Endothelial cell of umbilical vein (primary cell): Measurements from ENCODE around the gene ALOX15B. TPM values are rescaled to one million over a fixed set of nuclear protein-coding genes. Genes with fewer than 3 reads are reported as not detected.

ENCODE experiments used
- microRNA-seq: library from miRNA; unstranded; fragments of <30 nt; microRNA quantifications from one replicate; pipeline ENCODE4 v1.2.0, GENCODE V29; 2021; ENCODE audit warnings: borderline number of aligned reads, borderline replicate concordance
- polyA plus RNA-seq, 4 experiments: library from polyadenylated mRNA; depleted of rRNA in 3 of 4; stranded (reverse) in 3 of 4; unstranded in 1 of 4; fragments of >200 nt; gene quantifications; 2 replicates each; pipeline versions ENCODE4 v1.2.1 to v1.2.3, GENCODE V29; 2011 to 2012; ENCODE audit warnings: missing spikeins in 1 of 4
- small RNA-seq: library from RNA; depleted of rRNA; stranded (forward); fragments of <200 nt; gene quantifications from one replicate; pipeline ENCODE3, GENCODE V24; 2012; ENCODE audit warnings: low replicate concordance, low read depth; ENCODE audit not compliant: insufficient read depth, insufficient read length
- total RNA-seq: library from RNA; stranded (reverse); gene quantifications from 2 replicates; pipeline ENCODE4 v1.2.3, GENCODE V29; 2021

The ALOX15B gene
- total and polyA plus RNA-seq, 2 donors (not counting 3 experiments of a cell fraction or from before 2014, with no cell fraction given): not detected

Small RNA genes lying within 50 kb of the gene (microRNA-seq; reads per million reads assigned to microRNA genes)
- gene MIR4314: not detected

Small RNA genes lying within 50 kb of the gene (small RNA-seq; reads per million reads assigned to genes)
- not detected for gene MIR4314

Other genes with a start within 250 kb of the ALOX15B start
- 17.8 and 19.2 TPM in 2 replicates for gene KDM6B, start 204.8 kb upstream of the ALOX15B start, total RNA-seq
- gene KDM6B, start 204.8 kb upstream of the ALOX15B start, polyA plus RNA-seq: 1.8 and 2.0 TPM in 2 replicates
- gene TMEM88, start 184.0 kb upstream of the ALOX15B start, total RNA-seq: 39.2 and 53.4 TPM in 2 replicates
- 165 and 185 TPM in 2 replicates for gene TMEM88, start 184.0 kb upstream of the ALOX15B start, polyA plus RNA-seq
- gene NAA38, start 181.5 kb upstream of the ALOX15B start, total RNA-seq: 119 TPM in 2 replicates
- 267 and 363 TPM in 2 replicates for gene NAA38, start 181.5 kb upstream of the ALOX15B start, polyA plus RNA-seq
- gene CYB5D1, start 181.1 kb upstream of the ALOX15B start, total RNA-seq: 16.8 and 18.1 TPM in 2 replicates
- 7.7 and 9.4 TPM in 2 replicates for gene CYB5D1, start 181.1 kb upstream of the ALOX15B start, polyA plus RNA-seq
- gene CHD3, start 150.3 kb upstream of the ALOX15B start, total RNA-seq: 185 and 189 TPM in 2 replicates
- gene CHD3, start 150.3 kb upstream of the ALOX15B start, polyA plus RNA-seq: 102 and 108 TPM in 2 replicates
- gene RNF227, start 122.8 kb upstream of the ALOX15B start, total RNA-seq: 0.58 TPM in 2 replicates
- 0.76 TPM in 2 replicates for gene RNF227, start 122.8 kb upstream of the ALOX15B start, polyA plus RNA-seq
- 2.4 and 4.2 TPM in 2 replicates for gene KCNAB3, start 109.2 kb upstream of the ALOX15B start, total RNA-seq
- 1.3 and 2.1 TPM in 2 replicates for gene KCNAB3, start 109.2 kb upstream of the ALOX15B start, polyA plus RNA-seq
- gene TRAPPC1, start 107.1 kb upstream of the ALOX15B start, total RNA-seq: 139 and 146 TPM in 2 replicates
- 250 and 272 TPM in 2 replicates for gene TRAPPC1, start 107.1 kb upstream of the ALOX15B start, polyA plus RNA-seq
- gene CNTROB, start 106.9 kb upstream of the ALOX15B start, total RNA-seq: 45.0 and 47.2 TPM in 2 replicates
- 24.9 and 27.8 TPM in 2 replicates for gene CNTROB, start 106.9 kb upstream of the ALOX15B start, polyA plus RNA-seq
- gene GUCY2D, start 36.4 kb upstream of the ALOX15B start, total RNA-seq: not detected in 2 replicates
- gene GUCY2D, start 36.4 kb upstream of the ALOX15B start, polyA plus RNA-seq: not detected in 2 replicates
- gene ALOX12B, start 48.7 kb downstream of the ALOX15B start, total RNA-seq: not detected in 2 replicates
- gene ALOX12B, start 48.7 kb downstream of the ALOX15B start, polyA plus RNA-seq: not detected in 2 replicates
- not detected in 2 replicates for gene ALOXE3, start 79.5 kb downstream of the ALOX15B start, total RNA-seq
- gene ALOXE3, start 79.5 kb downstream of the ALOX15B start, polyA plus RNA-seq: 0.01 TPM in 1 of 2 replicates, not detected in the other
- gene HES7, start 85.0 kb downstream of the ALOX15B start, total RNA-seq: 0.51 TPM in 1 of 2 replicates, not detected in the other
- gene HES7, start 85.0 kb downstream of the ALOX15B start, polyA plus RNA-seq: 0.19 and 0.33 TPM in 2 replicates
- gene PER1, start 113.3 kb downstream of the ALOX15B start, total RNA-seq: 32.1 and 36.5 TPM in 2 replicates
- 12.1 and 13.6 TPM in 2 replicates for gene PER1, start 113.3 kb downstream of the ALOX15B start, polyA plus RNA-seq
- gene VAMP2, start 123.9 kb downstream of the ALOX15B start, total RNA-seq: 31.7 and 35.9 TPM in 2 replicates
- 28.7 and 38.0 TPM in 2 replicates for gene VAMP2, start 123.9 kb downstream of the ALOX15B start, polyA plus RNA-seq
- 20.0 and 20.4 TPM in 2 replicates for gene TMEM107, start 137.3 kb downstream of the ALOX15B start, total RNA-seq
- gene TMEM107, start 137.3 kb downstream of the ALOX15B start, polyA plus RNA-seq: 31.6 and 36.9 TPM in 2 replicates
- gene BORCS6, start 151.1 kb downstream of the ALOX15B start, total RNA-seq: 8.3 and 9.0 TPM in 2 replicates
- 8.0 and 9.7 TPM in 2 replicates for gene BORCS6, start 151.1 kb downstream of the ALOX15B start, polyA plus RNA-seq
- gene AURKB, start 171.5 kb downstream of the ALOX15B start, total RNA-seq: 104 and 107 TPM in 2 replicates
- 67.8 and 69.2 TPM in 2 replicates for gene AURKB, start 171.5 kb downstream of the ALOX15B start, polyA plus RNA-seq
- gene CTC1, start 209.0 kb downstream of the ALOX15B start, total RNA-seq: 49.9 and 53.2 TPM in 2 replicates
- 36.3 and 38.3 TPM in 2 replicates for gene CTC1, start 209.0 kb downstream of the ALOX15B start, polyA plus RNA-seq
- 84.1 and 108 TPM in 2 replicates for gene PFAS, start 210.2 kb downstream of the ALOX15B start, total RNA-seq
- 31.4 and 34.1 TPM in 2 replicates for gene PFAS, start 210.2 kb downstream of the ALOX15B start, polyA plus RNA-seq
- gene RANGRF, start 249.6 kb downstream of the ALOX15B start, total RNA-seq: 36.5 and 36.8 TPM in 2 replicates
- gene RANGRF, start 249.6 kb downstream of the ALOX15B start, polyA plus RNA-seq: 52.7 and 52.9 TPM in 2 replicates